Sigmoid colon (tissue), 4 donors: Measurements from ENCODE around the gene LPP.

Source experiments
- POLR2A ChIP-seq, 2 donors: fragments of 450-650 bp; IDR thresholded peaks; one replicate each; pipeline ENCODE4 v1.6.1; 2016; ENCODE audit warnings: antibody characterized with exemption in 2 of 2, mild to moderate bottlenecking in 2 of 2, moderate library complexity in 2 of 2
- POLR2AphosphoS5 ChIP-seq, 4 donors: sonication (generic); formaldehyde crosslinking; IDR thresholded peaks; one replicate each; pipeline ENCODE4 v1.6.1; 2017; ENCODE audit warnings: antibody characterized with exemption in 4 of 4
- TF ChIP-seq, protein P1 (sequence below), 4 experiments: fragments of 450-650 bp in 3 of 4; fragments of 200-600 bp in 1 of 4; IDR thresholded peaks; one replicate each; pipeline ENCODE4 v1.5.1; 2016 to 2019; ENCODE audit warnings: antibody characterized with exemption in 4 of 4, mild to moderate bottlenecking in 3 of 4, moderate library complexity in 2 of 4

DNA sequence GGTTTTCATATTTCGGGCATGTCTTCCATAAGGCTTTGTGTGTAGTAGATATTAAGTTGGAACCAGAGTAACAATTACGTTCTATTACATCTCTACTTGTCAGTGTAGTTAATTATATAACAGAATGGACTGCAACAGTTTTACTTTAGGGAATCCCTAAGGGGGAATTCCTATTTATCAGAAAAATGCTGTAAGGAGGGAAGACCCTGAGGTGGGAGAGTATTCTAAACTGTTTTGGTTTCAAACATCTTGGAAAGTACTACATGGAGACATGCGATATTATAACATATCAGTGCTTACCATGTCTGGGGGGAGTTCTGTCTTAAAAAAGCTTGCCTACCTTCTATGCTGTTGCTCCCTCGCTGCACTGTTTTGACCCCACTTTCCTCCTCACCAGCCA lies 238.1 kb downstream of the LPP start:
- TF ChIP-seq, protein P1, sequence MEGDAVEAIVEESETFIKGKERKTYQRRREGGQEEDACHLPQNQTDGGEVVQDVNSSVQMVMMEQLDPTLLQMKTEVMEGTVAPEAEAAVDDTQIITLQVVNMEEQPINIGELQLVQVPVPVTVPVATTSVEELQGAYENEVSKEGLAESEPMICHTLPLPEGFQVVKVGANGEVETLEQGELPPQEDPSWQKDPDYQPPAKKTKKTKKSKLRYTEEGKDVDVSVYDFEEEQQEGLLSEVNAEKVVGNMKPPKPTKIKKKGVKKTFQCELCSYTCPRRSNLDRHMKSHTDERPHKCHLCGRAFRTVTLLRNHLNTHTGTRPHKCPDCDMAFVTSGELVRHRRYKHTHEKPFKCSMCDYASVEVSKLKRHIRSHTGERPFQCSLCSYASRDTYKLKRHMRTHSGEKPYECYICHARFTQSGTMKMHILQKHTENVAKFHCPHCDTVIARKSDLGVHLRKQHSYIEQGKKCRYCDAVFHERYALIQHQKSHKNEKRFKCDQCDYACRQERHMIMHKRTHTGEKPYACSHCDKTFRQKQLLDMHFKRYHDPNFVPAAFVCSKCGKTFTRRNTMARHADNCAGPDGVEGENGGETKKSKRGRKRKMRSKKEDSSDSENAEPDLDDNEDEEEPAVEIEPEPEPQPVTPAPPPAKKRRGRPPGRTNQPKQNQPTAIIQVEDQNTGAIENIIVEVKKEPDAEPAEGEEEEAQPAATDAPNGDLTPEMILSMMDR (IDR thresholded peaks at IDR 0.05) = no peak
- TF ChIP-seq POLR2AphosphoS5 (IDR thresholded peaks at IDR 0.05) (no peak), POLR2A (IDR thresholded peaks at IDR 0.05) (no peak)
